ENCODE results near the gene GATA1. TPM values are rescaled to one million over a fixed set of nuclear protein-coding genes. Genes with fewer than 3 reads are reported as not detected.

The GATA1 gene
- total and polyA plus RNA-seq, 10 of the 15 experiments (the other 5 are each of a cell fraction or from before 2014, with no cell fraction given), result 0.24 to 0.36 TPM; not detected in 8

GRCh38 chrX:48772602-48773001 lies 13.8 kb upstream of the GATA1 start:
- FAIRE-seq (no peak), DNase-seq (ENCODE audit: low read depth, low spot score) (no peak), ATAC-seq (no peak)
- Histone ChIP-seq H3K36me3 (ENCODE audit: control insufficient read depth in 2 of 2, insufficient read depth in 2 of 2, low read length in 1 of 2) (no peaks in the 10 kb centered on the region), H2AFZ (ENCODE audit: control insufficient read depth, low read depth, low read length) (no peak overlapping the region), H3K9ac (ENCODE audit: control insufficient read depth, insufficient read depth, low read length) (no peak overlapping the region), H3K4me3 (no peak overlapping the region), H3K9me3 (replicated peaks; ENCODE audit: control insufficient read depth, insufficient read depth, low read length) (no peaks in the 10 kb centered on the region), H3K4me2 (ENCODE audit: control insufficient read depth, insufficient read depth) (no peak overlapping the region), H4K20me1 (ENCODE audit: control insufficient read depth, insufficient read depth) (no peaks in the 10 kb centered on the region), H3K4me1 (ENCODE audit: control insufficient read depth, insufficient read depth, low read length) (no peaks in the 10 kb centered on the region), H3K79me2 (ENCODE audit: control insufficient read depth, insufficient read depth, low read length) (no peaks in the 10 kb centered on the region), H3K27ac (ENCODE audit: control insufficient read depth, insufficient read depth) (no peak overlapping the region), H3K27me3 (replicated peaks in 1 of 2; ENCODE audit: control insufficient read depth in 2 of 2, insufficient read depth in 2 of 2, low read length in 1 of 2) (no peaks in the 10 kb centered on the region)
- ChIA-PET SMC1A (ENCODE audit: uncharacterized antibody, unreplicated experiment) (no interaction called here), CTCF (no interaction called here), RAD21 (ENCODE audit: unreplicated experiment) (no interaction called here), POLR2A (no interaction called here)
- 27% methylated on average over 6 of the region's 6 CpGs for WGBS (ENCODE audit: insufficient coverage, insufficient replicate concordance, low lambda C conversion rate, missing lambda C conversion rate)
- in situ Hi-C loops (cut with MboI), result loop anchor here (10.0 kb wide), 1 partner anchor 52 kb away; the partner anchor contains the start of gene ERAS
- no peak for TF ChIP-seq ZNF207 (IDR thresholded peaks at IDR 0.05; ENCODE audit: borderline replicate concordance)
- no peak for TF ChIP-seq ATF2 (IDR thresholded peaks at IDR 0.05; ENCODE audit: low read length)
- TF ChIP-seq ZBTB11 (CRISPR knock-in tag; IDR thresholded peaks at IDR 0.05), result no peak
- TF ChIP-seq JUNB (IDR thresholded peaks at IDR 0.05), result no peak
- no peak for TF ChIP-seq RAD21 (IDR thresholded peaks at IDR 0.05; ENCODE audit: insufficient read depth, low read depth, low read length)
- no peak for TF ChIP-seq KDM1A (IDR thresholded peaks at IDR 0.05; ENCODE audit: borderline replicate concordance)
- no TSS peak for BruUV-seq (replicated peaks)
- intact Hi-C loops (cut with micrococcal nuclease; ENCODE audit: unreplicated experiment), result no loop called here

Data from GM12878 (cell line).